Muscle of leg (tissue), 11 donors: ENCODE results near the gene KLF16. TPM values are rescaled to one million over a fixed set of nuclear protein-coding genes. Genes with fewer than 3 reads are reported as not detected.

Experiments
- DNase-seq: peaks from one replicate; pipeline ENCODE4 v3.0.0; 2013
- H3K27ac ChIP-seq: one replicate; pipeline ENCODE4 v1.5.1; 2013; ENCODE audit warnings: mild to moderate bottlenecking, low read length, control low read depth
- H3K27me3 ChIP-seq: one replicate; pipeline ENCODE4 v1.6.1; 2013; ENCODE audit warnings: low read length; ENCODE audit not compliant: control insufficient read depth, insufficient read depth
- H3K36me3 ChIP-seq: one replicate; pipeline ENCODE4 v1.6.1; 2013; ENCODE audit warnings: low read length; ENCODE audit not compliant: control insufficient read depth, insufficient read depth
- H3K4me1 ChIP-seq: one replicate; pipeline ENCODE4 v1.6.1; 2013; ENCODE audit warnings: low read length; ENCODE audit not compliant: control insufficient read depth, insufficient read depth
- H3K4me3 ChIP-seq: one replicate; pipeline ENCODE4 v1.5.1; 2013; ENCODE audit warnings: low read length, control low read depth
- H3K9me3 ChIP-seq: replicated peaks from 2 replicates; pipeline ENCODE4 v1.6.1; 2013; ENCODE audit warnings: low read depth, low read length; ENCODE audit not compliant: control insufficient read depth
- WGBS: methylation state at CpG from one replicate; pipeline ENCODE4 v1.1.5; 2013; ENCODE audit warnings: missing lambda C conversion rate; ENCODE audit not compliant: insufficient coverage; 5-methylcytosine and 5-hydroxymethylcytosine counted together
- polyA plus RNA-seq, 8 donors: library from polyadenylated mRNA; unstranded; fragments of 120-200 nt; gene quantifications; one replicate each; pipeline versions ENCODE4 v1.2.1 to v1.2.3, GENCODE V29; 2013; ENCODE audit warnings: inconsistent platforms in 1 of 8, low replicate concordance in 1 of 8; ENCODE audit not compliant: insufficient read length in 8 of 8, insufficient read depth in 1 of 8
- total RNA-seq: library from RNA; stranded (reverse); fragments of 120-200 nt; gene quantifications from one replicate; pipeline ENCODE4 v1.2.4, GENCODE V29; 2013

KLF16 gene
- total and polyA plus RNA-seq, 9 donors: 4.1 to 15.0 (median 12.7) TPM

DNA sequence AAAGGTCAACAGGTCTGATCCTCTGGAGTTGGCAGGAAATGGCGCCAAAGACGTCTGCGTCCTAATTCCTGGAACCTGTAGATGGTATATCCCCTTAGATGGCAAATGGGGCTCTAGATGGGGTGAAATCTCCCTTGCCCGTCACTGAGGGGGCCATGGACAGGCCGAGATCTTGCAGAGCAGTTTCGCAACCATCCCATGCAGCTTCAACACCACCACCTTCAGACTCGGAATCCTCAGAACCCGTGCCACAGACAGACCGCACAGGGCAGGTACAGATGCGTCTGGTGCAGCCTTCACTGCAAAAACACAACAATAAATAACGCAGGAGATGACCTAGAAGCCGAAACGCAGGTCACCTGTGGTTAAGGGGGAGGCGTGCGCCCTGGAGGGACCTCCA, 32.8 kb downstream of the KLF16 start:
- DNase-seq: no peak
- H3K4me3 ChIP-seq: no peak overlapping the region
- 85% methylated on average over 4 of the region's 15 CpGs for WGBS
- H3K9me3 ChIP-seq: no peaks in the 10 kb centered on the region
- H3K4me1 ChIP-seq: peaks cover 11% of the 10 kb centered on the region
- H3K27ac ChIP-seq: no peak overlapping the region
- no peaks in the 10 kb centered on the region for H3K27me3 ChIP-seq
- peaks cover 38% of the 10 kb centered on the region for H3K36me3 ChIP-seq

- peaks cover 11% of the 10 kb centered on the region for H3K4me1 ChIP-seq
- no peaks in the 10 kb centered on the region for H3K9me3 ChIP-seq
- DNase-seq: no peak
- no peak overlapping the region for H3K4me3 ChIP-seq
- no peak overlapping the region for H3K27ac ChIP-seq
- no peaks in the 10 kb centered on the region for H3K27me3 ChIP-seq
- peaks cover 40% of the 10 kb centered on the region for H3K36me3 ChIP-seq
- WGBS: 77% methylated on average over 5 of the region's 11 CpGs
Observed at GRCh38 chr19:1829958-1830357, 33.4 kb downstream of the KLF16 start.

DNA sequence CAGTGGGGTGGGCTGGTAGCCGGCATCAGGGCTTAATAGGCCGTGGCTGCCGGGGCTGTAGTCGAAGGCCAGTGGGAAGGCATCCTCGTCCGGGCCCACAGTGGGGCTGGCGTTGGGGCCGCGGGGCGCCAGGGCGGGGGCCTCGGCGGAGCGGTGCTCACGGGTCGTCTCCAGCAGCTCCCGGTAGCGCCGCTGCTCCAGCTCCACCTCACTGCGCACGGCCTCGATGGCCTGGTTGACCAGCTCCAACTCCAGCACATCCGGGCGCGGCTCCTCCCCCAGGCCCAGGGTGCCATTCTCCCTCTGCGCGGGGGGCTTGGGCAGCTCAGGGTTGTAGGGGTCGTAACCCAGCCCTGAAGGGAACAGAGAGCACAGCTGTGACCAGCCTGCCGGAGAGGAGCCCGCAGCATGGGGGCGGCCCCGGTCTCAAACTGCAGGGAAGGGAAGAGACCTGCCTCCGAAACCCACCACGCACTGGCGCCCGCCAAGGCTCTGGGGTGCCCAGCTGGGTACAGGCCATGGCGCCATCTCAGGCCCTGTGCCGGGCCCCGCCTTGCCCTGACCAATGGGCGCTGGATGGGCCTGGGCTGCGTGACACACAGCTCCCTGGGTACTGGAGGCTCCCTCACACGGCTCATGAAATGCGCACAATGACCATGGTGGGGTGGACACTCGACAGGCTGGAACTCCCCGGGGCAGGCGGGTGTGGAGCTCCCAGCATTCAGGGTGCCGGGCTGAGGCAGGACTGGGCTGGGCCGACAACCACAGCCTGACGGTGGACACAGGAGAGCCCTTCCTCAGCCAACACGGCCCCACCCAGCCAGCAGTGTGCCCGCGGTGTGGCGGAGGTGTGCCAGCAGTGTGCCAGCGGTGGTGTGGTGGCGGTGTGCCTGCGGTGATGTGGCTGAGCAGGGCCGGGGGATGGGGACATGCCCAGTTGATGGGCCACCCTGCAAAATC, 34.8 kb downstream of the KLF16 start:
- Histone ChIP-seq H3K4me3 (no peak overlapping the region), H3K27ac (no peak overlapping the region), H3K27me3 (no peaks in the 10 kb centered on the region), H3K36me3 (peaks cover 51% of the 10 kb centered on the region), H3K9me3 (no peaks in the 10 kb centered on the region), H3K4me1 (peaks cover 11% of the 10 kb centered on the region)
- WGBS: 93% methylated on average over 49 of the region's 57 CpGs
- DNase-seq: no peak

DNA sequence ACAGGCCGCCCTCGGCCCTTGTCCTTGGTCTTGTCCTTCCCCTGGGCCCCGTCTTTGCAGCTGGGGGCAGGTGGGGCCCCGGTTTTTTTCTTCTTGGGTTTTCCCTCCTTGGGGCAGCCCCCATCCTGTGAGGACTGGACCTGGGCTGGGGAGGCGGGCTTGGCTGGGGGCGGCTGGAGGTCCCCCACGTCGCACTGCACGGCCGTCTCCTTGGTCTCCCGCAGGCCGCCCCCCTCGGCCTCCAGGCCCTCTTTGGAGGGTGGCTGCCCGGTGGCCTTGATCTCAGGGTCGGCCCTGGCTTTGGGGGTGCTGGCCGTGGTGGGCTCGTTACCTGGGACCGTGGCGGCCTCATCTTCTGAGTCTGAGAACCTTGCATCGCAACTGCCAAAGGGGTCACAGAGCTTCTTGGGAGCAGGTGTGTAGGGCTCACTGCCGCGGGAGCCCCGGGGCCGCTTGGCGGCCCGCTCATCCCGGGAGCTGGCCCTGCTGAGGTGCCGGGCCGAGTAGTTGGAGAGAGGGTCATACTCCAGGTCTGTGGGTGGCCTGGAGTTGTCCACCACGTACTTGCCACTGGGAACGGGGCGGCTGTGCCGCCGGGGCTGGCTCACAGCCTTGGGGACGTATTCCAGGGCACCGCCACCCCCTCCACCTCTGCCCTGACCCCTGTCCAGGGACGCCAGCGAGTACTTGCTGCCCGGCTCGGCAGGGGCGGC, 35.7 kb downstream of the KLF16 start:
- Histone ChIP-seq H3K4me1 (peaks cover 11% of the 10 kb centered on the region), H3K9me3 (no peaks in the 10 kb centered on the region), H3K27me3 (no peaks in the 10 kb centered on the region), H3K27ac (no peak overlapping the region), H3K4me3 (no peak overlapping the region), H3K36me3 (peaks cover 56% of the 10 kb centered on the region)
- WGBS: 85% methylated on average over 30 of the region's 41 CpGs
- DNase-seq: no peak

DNA sequence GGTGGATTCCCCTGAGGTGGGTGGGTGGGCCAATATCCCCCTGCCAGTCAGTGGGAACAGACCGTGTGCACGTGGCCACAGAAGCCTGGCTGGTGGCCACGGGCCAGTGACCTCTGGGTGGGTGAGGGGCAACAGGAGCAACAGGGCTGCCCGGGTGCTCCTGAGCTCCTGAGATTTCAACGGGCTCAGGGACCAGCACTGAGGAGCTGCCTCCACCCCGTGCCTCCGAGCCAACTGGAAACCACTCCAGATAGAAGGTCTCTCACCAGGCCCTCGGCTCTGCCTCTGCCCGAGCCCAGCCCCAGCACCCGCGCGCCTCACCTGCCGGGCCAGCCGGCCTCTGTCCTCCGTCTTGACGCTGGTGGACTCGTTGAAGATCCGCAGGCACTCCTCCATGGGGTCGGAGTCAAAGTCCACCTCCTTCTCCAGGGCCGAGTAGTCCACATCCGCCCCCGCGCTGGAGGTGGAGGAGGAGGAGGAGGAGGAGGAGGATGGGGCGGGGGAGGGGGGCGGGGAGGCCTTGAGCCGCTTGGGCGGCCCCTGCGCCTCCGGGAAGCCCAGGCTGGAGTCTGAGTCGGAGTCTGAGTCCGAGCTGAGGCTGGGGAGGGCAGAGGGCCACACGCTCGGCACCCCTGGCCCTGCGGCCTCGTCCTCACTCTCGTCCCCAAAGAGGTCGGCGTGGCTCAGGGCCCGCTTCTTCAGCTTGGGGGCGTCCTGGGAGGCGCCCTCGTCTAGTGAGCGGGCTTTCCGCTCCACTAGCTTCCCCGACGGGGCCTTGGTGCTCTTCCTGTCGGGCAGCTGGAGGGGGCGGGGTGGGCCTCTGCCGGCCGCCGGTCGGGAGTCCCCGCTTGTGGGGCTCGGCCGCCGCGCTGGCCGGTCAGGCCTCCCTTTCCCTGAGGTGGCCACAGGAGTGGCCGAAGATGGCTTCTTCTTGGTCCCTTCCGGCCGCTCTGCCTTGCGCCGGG, 36.5 kb downstream of the KLF16 start:
- H3K27ac ChIP-seq: no peak overlapping the region
- H3K4me1 ChIP-seq: peaks cover 11% of the 10 kb centered on the region
- no peak overlapping the region for H3K4me3 ChIP-seq
- H3K36me3 ChIP-seq: peaks cover 62% of the 10 kb centered on the region
- H3K9me3 ChIP-seq: no peaks in the 10 kb centered on the region
- WGBS: 42% methylated on average over 46 of the region's 63 CpGs
- no peaks in the 10 kb centered on the region for H3K27me3 ChIP-seq
- no peak for DNase-seq

GRCh38 chr19:1825909-1826556, 37.3 kb downstream of the KLF16 start:
- H3K27ac ChIP-seq: no peak overlapping the region
- no peak overlapping the region for H3K4me3 ChIP-seq
- peaks cover 11% of the 10 kb centered on the region for H3K4me1 ChIP-seq
- H3K36me3 ChIP-seq: peaks cover 65% of the 10 kb centered on the region
- peak; percentile 79 for DNase-seq
- H3K9me3 ChIP-seq: no peaks in the 10 kb centered on the region
- no peaks in the 10 kb centered on the region for H3K27me3 ChIP-seq
- WGBS: 29% methylated on average over 12 of the region's 15 CpGs

DNA sequence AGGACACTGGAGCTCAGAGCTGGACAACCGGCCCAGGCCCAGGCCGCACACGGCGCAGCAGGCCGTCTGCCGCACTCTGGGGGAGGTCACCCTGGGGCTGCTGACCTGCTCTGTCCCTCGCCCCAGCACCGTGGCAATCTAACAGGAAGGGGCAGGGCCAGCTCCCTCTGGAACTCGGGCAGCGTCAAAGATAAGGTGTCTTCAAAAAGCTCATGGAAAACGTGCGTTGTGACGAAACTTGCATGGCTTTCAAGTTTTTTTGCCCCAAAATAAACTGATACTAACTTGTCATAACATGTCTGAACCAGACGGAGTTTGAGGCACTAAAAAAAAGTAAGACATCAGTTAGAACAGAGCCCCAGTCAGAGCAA, 39.1 kb downstream of the KLF16 start:
- H3K27ac ChIP-seq: no peak overlapping the region
- no peaks in the 10 kb centered on the region for H3K9me3 ChIP-seq
- H3K36me3 ChIP-seq: peaks cover 67% of the 10 kb centered on the region
- peaks cover 19% of the 10 kb centered on the region for H3K4me1 ChIP-seq
- DNase-seq: no peak
- no peak overlapping the region for H3K4me3 ChIP-seq
- WGBS: 86% methylated on average over 10 of the region's 14 CpGs
- no peaks in the 10 kb centered on the region for H3K27me3 ChIP-seq

DNA sequence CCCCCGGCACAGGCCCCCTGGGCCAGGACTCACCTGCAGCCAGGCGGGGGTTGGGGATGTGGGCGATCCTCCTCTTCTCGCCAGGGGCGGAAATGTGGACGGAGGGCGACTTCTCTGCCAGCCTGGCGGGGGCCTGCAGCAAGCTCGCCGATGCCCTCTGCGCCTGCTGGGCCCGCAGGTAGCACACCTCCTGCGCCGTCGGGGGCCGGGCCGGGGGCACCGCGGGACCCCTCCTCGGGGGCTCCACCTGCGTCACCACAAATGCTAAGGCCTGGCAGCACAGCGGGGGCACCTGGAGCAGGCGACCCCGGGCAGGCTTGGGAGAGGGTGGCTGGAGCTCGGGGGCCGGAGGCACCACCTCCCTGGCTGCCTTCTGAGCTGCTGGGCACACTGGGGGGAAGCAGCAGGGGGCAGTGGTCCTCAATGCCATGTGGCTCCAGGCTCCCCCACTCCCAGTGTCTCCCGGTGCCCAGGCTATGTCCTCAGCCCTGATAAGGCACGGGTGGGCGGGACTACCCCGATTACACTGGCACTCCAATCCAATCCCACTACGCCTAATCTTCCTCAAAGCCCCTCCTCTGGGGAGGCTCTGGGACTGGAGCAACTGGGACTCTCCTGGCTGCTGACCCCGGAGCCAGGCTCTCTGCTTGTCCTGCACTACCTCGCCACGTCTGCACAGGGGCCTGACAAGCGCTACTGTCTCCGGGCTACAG, 39.7 kb downstream of the KLF16 start:
- 90% methylated on average over 34 of the region's 36 CpGs for WGBS
- no peak overlapping the region for H3K4me3 ChIP-seq
- H3K27me3 ChIP-seq: no peaks in the 10 kb centered on the region
- no peak overlapping the region for H3K27ac ChIP-seq
- H3K9me3 ChIP-seq: no peaks in the 10 kb centered on the region
- no peak for DNase-seq
- H3K36me3 ChIP-seq: peaks cover 72% of the 10 kb centered on the region
- peaks cover 21% of the 10 kb centered on the region for H3K4me1 ChIP-seq

DNA sequence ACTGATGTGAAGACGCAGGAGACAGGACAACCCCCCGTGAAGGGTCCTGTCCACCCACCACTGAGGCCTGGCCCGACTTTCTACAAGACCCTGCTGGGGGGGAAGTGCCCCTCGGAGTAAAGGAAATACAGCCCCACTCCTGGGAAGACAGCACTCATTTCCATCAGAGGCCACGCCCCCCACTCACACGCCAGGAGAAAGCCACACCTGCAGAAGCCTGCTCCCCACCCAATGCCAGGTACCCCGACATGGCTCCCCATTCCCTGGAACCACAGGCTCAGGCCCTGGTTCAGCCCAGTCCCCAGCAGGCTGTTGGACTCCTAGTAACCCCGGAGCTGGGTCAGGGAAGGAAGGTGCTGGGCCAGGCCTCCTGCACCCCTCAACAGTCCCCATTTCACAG, 40.4 kb downstream of the KLF16 start:
- Histone ChIP-seq H3K4me1 (peaks cover 21% of the 10 kb centered on the region), H3K9me3 (no peaks in the 10 kb centered on the region), H3K27me3 (no peaks in the 10 kb centered on the region), H3K36me3 (peaks cover 78% of the 10 kb centered on the region), H3K4me3 (no peak overlapping the region), H3K27ac (no peak overlapping the region)
- WGBS: 69% methylated on average over 7 of the region's 8 CpGs
- DNase-seq: no peak
